CD4-positive, alpha-beta T cell (primary cell): ENCODE results near the gene NR2F1. TPM values are rescaled to one million over a fixed set of nuclear protein-coding genes. Genes with fewer than 3 reads are reported as not detected.

Experiments used
- ATAC-seq: fragments of 200-7000 bp; cut with Tn5 transposase; one replicate; pipeline ENCODE4 v1.10.0; 2022; ENCODE audit warnings: mild to moderate bottlenecking; ENCODE audit not compliant: poor library complexity
- CTCF ChIA-PET: fragments of 350-600 bp; sonication (Branson Sonifier 250); formaldehyde crosslinking; loops from one replicate; lab custom pipeline; 2021; ENCODE audit warnings: antibody characterized with exemption, inconsistent platforms; lab: Charles Lee
- POLR2A ChIA-PET: fragments of 350-600 bp; sonication (Branson Sonifier 250); formaldehyde crosslinking; loops from one replicate; lab custom pipeline; 2021; ENCODE audit warnings: antibody characterized with exemption, inconsistent platforms; lab: Charles Lee
- DNase-seq, 14 experiments: peaks; one replicate each; pipeline ENCODE4 v3.0.0-alpha.2; 2013 to 2020; ENCODE audit warnings: mixed read lengths in 2 of 14
- H3K27ac ChIP-seq, 2 donors: one replicate each; pipeline versions ENCODE4 v1.5.1 to v1.7.0; 2013; ENCODE audit warnings: low read length in 2 of 2, low read depth in 1 of 2, mild to moderate bottlenecking in 1 of 2
- H3K27me3 ChIP-seq, 2 experiments: 1 replicate in 1 of 2; 2 replicates in 1 of 2; pipeline versions ENCODE4 v1.6.1 to v1.7.0; 2013; ENCODE audit warnings: low read length in 2 of 2, control low read depth in 1 of 2, mild to moderate bottlenecking in 1 of 2, moderate library complexity in 1 of 2; ENCODE audit not compliant: insufficient read depth in 2 of 2, control insufficient read depth in 1 of 2
- H3K36me3 ChIP-seq: one replicate; pipeline ENCODE4 v1.6.1; 2013; ENCODE audit warnings: low read length, control low read depth; ENCODE audit not compliant: insufficient read depth
- H3K4me1 ChIP-seq: one replicate; pipeline ENCODE4 v1.6.1; 2013; ENCODE audit warnings: low read length, control low read depth; ENCODE audit not compliant: insufficient read depth
- H3K4me3 ChIP-seq: one replicate; pipeline ENCODE4 v1.5.1; 2013; ENCODE audit warnings: mild to moderate bottlenecking, low read length, moderate library complexity
- H3K9me3 ChIP-seq, 2 experiments: 1 replicate in 1 of 2; 2 replicates in 1 of 2; pipeline versions ENCODE4 v1.6.1 to v1.7.0; 2013; ENCODE audit warnings: low read length in 2 of 2, mild to moderate bottlenecking in 2 of 2, control low read depth in 1 of 2, moderate library complexity in 1 of 2; ENCODE audit not compliant: control insufficient read depth in 1 of 2, insufficient read depth in 1 of 2
- H3K27ac Mint-ChIP-seq: one replicate; pipeline ENCODE4 v1.8.0; 2020; ENCODE audit warnings: mixed read lengths
- H3K27me3 Mint-ChIP-seq: one replicate; pipeline ENCODE4 v1.8.0; 2021; ENCODE audit warnings: mixed read lengths
- H3K36me3 Mint-ChIP-seq: one replicate; pipeline ENCODE4 v1.8.0; 2021; ENCODE audit warnings: low read depth, mixed read lengths
- H3K4me1 Mint-ChIP-seq: one replicate; pipeline ENCODE4 v1.8.0; 2021; ENCODE audit warnings: low read depth, mixed read lengths
- H3K4me3 Mint-ChIP-seq: one replicate; pipeline ENCODE4 v1.8.0; 2020; ENCODE audit warnings: mild to moderate bottlenecking, mixed read lengths
- H3K9me3 Mint-ChIP-seq: one replicate; pipeline ENCODE4 v1.8.0; 2020; ENCODE audit warnings: mixed read lengths
- intact Hi-C, 2 experiments: fragments of 100-400 bp; cut with DNase I in 1 of 2; cut with micrococcal nuclease in 1 of 2; formaldehyde crosslinking; loops; one replicate each; pipeline versions ENCODE4 v1.15.1 to v1.9.0; 2023 to 2025; cut with DNase I, micrococcal nuclease
- total RNA-seq, 174 experiments: library from RNA in 2 of 174; stranded (reverse) in 2 of 174; gene quantifications; one replicate each; pipeline ENCODE4 v1.2.3 and lab custom pipeline; 2021 to 2026
- TF ChIP-seq, protein P1 (sequence below): fragments of 200-600 bp; IDR thresholded peaks from one replicate; pipeline ENCODE4 v1.8.0; 2022; ENCODE audit warnings: antibody characterized with exemption, mild to moderate bottlenecking

NR2F1 gene
- total RNA-seq, 2 experiments from 2014 or later: not detected

DNA sequence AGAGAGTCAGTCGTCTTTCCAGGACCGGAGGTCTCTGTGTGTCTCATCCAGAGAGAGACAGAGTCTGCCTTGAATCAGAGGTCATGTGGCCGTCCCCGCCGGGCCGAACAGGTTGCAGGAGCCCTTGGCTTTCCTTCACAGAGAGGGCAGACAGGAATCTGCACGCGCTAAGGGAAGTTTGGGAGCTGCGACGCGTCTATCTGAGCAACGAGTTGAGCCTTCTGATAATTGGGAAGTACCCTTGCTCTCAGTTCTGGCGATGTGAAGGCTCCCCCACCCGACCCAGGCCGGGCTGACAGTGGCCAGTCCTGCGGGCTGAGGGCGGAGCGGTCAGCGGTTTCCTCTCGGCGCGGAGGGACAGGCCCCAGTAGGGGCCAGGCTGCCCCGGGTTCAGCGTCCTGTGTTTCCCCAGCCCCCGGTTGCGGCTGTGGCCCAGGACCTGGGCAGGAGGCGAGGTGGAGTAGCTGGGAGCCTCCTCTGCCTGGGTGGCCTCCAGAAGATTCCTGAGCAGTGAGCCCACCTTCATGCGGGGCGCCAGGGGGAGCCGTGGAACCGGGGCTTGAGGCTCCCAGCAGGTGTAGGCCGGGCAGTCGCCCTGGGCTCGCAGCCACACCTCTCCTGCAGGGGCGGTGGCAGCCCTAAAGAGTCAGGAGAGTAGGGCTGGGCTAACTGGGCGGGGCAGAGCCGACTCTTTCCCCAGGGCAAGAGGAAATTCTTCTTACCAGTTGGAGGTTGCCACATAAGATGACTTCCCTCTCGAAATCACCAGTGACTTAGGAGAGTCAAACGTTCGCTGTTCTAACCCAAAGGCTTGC, 13.9 kb downstream of the NR2F1 start:
- H3K4me1 ChIP-seq: peaks cover 29% of the 10 kb centered on the region
- H3K36me3 Mint-ChIP-seq: no peaks in the 10 kb centered on the region
- H3K36me3 ChIP-seq: no peaks in the 10 kb centered on the region
- H3K4me1 Mint-ChIP-seq: peaks cover 14% of the 10 kb centered on the region
- intact Hi-C loops: loop anchor here in 1 of 2 experiments (10.0 kb wide), 1 partner anchor 1018 kb away; the partner anchor contains the start of genes KIAA0825 and SLF1
- H3K4me3 ChIP-seq: no peak overlapping the region
- H3K27me3 Mint-ChIP-seq: peaks cover 64% of the 10 kb centered on the region
- H3K4me3 Mint-ChIP-seq: no peak overlapping the region
- peaks cover 89 to 96% of the 10 kb centered on the region in 2 experiments for H3K27me3 ChIP-seq
- POLR2A ChIA-PET: no interaction called here
- peaks cover 12 to 49% of the 10 kb centered on the region in 2 experiments for H3K9me3 ChIP-seq
- ATAC-seq (no peak), DNase-seq (no peak)
- TF ChIP-seq, protein P1, sequence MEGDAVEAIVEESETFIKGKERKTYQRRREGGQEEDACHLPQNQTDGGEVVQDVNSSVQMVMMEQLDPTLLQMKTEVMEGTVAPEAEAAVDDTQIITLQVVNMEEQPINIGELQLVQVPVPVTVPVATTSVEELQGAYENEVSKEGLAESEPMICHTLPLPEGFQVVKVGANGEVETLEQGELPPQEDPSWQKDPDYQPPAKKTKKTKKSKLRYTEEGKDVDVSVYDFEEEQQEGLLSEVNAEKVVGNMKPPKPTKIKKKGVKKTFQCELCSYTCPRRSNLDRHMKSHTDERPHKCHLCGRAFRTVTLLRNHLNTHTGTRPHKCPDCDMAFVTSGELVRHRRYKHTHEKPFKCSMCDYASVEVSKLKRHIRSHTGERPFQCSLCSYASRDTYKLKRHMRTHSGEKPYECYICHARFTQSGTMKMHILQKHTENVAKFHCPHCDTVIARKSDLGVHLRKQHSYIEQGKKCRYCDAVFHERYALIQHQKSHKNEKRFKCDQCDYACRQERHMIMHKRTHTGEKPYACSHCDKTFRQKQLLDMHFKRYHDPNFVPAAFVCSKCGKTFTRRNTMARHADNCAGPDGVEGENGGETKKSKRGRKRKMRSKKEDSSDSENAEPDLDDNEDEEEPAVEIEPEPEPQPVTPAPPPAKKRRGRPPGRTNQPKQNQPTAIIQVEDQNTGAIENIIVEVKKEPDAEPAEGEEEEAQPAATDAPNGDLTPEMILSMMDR: no peak
- H3K27ac ChIP-seq: no peak overlapping the region
- H3K9me3 Mint-ChIP-seq: peaks cover 3% of the 10 kb centered on the region
- CTCF ChIA-PET: interaction anchor here (1.5 kb wide), 1 partner anchor 10 kb away, joined by 6 read pairs; no protein-coding TSS in a partner anchor
- no peak overlapping the region for H3K27ac Mint-ChIP-seq

DNA sequence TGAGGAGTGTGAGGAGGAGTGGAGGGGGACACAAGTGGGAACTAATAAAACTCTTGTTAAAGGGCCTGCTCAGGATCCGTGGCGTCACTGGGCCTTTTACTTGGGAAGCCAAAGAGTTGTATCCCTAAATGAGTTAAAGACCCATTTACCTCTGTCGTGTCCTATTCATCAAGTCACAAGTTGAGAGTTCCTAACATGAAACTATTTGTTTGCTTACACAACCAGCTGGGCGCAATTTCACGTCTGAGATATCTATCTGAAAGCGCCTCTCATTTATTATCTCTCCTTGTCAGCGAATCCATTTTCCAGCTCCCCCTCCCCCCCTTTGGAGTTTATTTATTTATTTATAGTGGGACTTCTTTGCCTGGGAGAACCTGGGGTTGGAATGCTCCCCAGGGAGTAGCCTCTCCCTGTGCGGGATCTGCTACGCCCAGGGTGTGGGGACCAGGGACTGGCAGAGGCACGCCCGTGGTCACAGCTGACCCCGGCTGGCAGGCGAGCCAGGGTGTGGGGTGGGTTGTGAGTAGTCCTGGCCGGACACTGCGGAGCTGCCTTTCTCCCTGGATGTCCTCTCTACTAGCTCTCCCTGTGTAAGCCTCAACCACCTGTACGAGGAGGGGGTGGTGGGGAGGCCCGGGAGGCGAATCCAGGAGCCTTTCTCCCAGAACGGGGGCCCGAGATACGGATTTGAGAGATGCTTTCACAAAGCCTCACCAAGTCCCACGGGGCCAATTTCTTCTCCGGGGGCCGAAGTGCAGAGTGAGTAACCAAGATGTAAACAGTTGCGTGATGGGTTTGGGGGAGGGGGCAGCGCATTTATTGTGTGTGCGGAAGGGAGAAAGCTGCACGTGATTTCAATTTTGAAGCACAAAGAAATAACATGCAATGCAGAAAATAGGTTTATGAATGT, 15.3 kb downstream of the NR2F1 start:
- H3K9me3 Mint-ChIP-seq: peaks cover 3% of the 10 kb centered on the region
- ChIA-PET POLR2A (interaction anchor here (0.6 kb wide), 1 partner anchor 119 kb away, joined by 3 read pairs; no protein-coding TSS in a partner anchor), CTCF (interaction anchor here (1.0 to 1.5 kb wide), 2 partner anchors 11 to 203 kb away, joined by 4 to 6 read pairs; no protein-coding TSS in a partner anchor)
- H3K4me3 Mint-ChIP-seq: no peak overlapping the region
- no peak for DNase-seq
- H3K27ac ChIP-seq: no peak overlapping the region
- intact Hi-C loops: loop anchor here in 1 of 2 experiments (10.0 kb wide), 1 partner anchor 1016 kb away; the partner anchor contains the start of genes KIAA0825 and SLF1
- ATAC-seq: no peak
- no peaks in the 10 kb centered on the region for H3K36me3 ChIP-seq
- H3K27me3 Mint-ChIP-seq: peaks cover 50% of the 10 kb centered on the region
- H3K27ac Mint-ChIP-seq: no peak overlapping the region
- TF ChIP-seq, protein P1: no peak
- no peaks in the 10 kb centered on the region for H3K36me3 Mint-ChIP-seq
- H3K4me1 Mint-ChIP-seq: peaks cover 14% of the 10 kb centered on the region
- H3K9me3 ChIP-seq: peaks cover 14 to 55% of the 10 kb centered on the region in 2 experiments
- peaks cover 93 to 100% of the 10 kb centered on the region in 2 experiments for H3K27me3 ChIP-seq
- H3K4me1 ChIP-seq: peaks cover 29% of the 10 kb centered on the region
- no peak overlapping the region for H3K4me3 ChIP-seq

DNA sequence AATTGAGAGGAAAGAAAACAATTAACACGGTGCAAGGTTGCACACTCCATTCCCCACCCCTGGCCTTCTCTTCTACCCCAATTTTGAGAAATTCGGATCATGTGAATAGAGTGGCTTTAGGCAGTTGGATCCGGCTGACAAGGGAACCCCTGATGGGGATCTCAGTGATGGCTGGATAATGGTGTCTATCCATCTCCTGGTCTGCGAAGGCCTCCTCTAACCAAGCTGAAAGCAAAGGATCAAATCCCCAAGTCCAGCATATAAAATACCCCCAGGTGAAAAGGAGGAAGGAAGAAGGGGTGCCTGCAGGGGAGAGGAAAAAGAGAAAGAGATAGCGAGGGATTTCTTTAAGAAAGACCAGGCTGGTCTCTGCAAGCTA, 16.0 kb downstream of the NR2F1 start:
- ATAC-seq (no peak), DNase-seq (no peak)
- POLR2A ChIA-PET: no interaction called here
- CTCF ChIA-PET: interaction anchor here (0.6 kb wide), 1 partner anchor 169 kb away, joined by 4 read pairs; no protein-coding TSS in a partner anchor
- intact Hi-C loops: loop anchor here in 1 of 2 experiments (10.0 kb wide), 1 partner anchor 1016 kb away; the partner anchor contains the start of genes KIAA0825 and SLF1
- Histone ChIP-seq H3K36me3 (no peaks in the 10 kb centered on the region), H3K9me3 (peaks cover 18 to 53% of the 10 kb centered on the region in 2 experiments), H3K27me3 (peaks cover 92 to 100% of the 10 kb centered on the region in 2 experiments), H3K4me3 (no peak overlapping the region), H3K27ac (no peak overlapping the region), H3K4me1 (peaks cover 34% of the 10 kb centered on the region)
- Mint-ChIP-seq H3K27me3 (peaks cover 43% of the 10 kb centered on the region), H3K4me1 (peaks cover 14% of the 10 kb centered on the region), H3K36me3 (no peaks in the 10 kb centered on the region), H3K27ac (no peak overlapping the region), H3K9me3 (peaks cover 3% of the 10 kb centered on the region), H3K4me3 (no peak overlapping the region)
- TF ChIP-seq, protein P1: no peak
